RWPE2 (cell line): ENCODE data around the gene KRT83.
"Not testable (repeated sequence)": the region's sequence is repeated elsewhere in the genome, so short reads cannot be mapped to it uniquely, and the experiment has no call there.

Source experiments
- ATAC-seq: fragments of 200-7000 bp; cut with Tn5 transposase; 3 replicates; pipeline ENCODE4 v1.9.1; 2021; ENCODE audit warnings: low read depth
- DNase-seq: peaks from one replicate; pipeline ENCODE4 v3.0.0-alpha.2; 2020; ENCODE audit warnings: low spot score
- H3K27ac ChIP-seq: fragments of 450-650 bp; 2 replicates; pipeline ENCODE4 v1.5.1; 2017; ENCODE audit warnings: mild to moderate bottlenecking; ENCODE audit not compliant: poor library complexity, severe bottlenecking
- H3K27me3 ChIP-seq: fragments of 250-450 bp; sonication (Bioruptor Pico); 2 replicates; pipeline ENCODE4 v1.5.1; 2021; ENCODE audit warnings: mild to moderate bottlenecking, moderate library complexity; ENCODE audit not compliant: insufficient read depth, poor library complexity, severe bottlenecking
- H3K36me3 ChIP-seq: fragments of 250-450 bp; sonication (Bioruptor Pico); 2 replicates; pipeline ENCODE4 v1.5.1; 2020; ENCODE audit warnings: low read depth, mild to moderate bottlenecking, moderate library complexity
- H3K4me1 ChIP-seq: fragments of 250-450 bp; sonication (Bioruptor Pico); 2 replicates; pipeline ENCODE4 v1.5.1; 2021; ENCODE audit warnings: mild to moderate bottlenecking, moderate library complexity; ENCODE audit not compliant: insufficient read depth, poor library complexity, severe bottlenecking
- H3K4me3 ChIP-seq: fragments of 250-450 bp; sonication (Bioruptor Pico); 2 replicates; pipeline ENCODE4 v1.5.1; 2021; ENCODE audit warnings: mild to moderate bottlenecking, moderate library complexity; ENCODE audit not compliant: severe bottlenecking
- H3K9me3 ChIP-seq: fragments of 250-450 bp; sonication (Bioruptor Pico); 2 replicates; pipeline ENCODE4 v1.5.1; 2021; ENCODE audit warnings: mild to moderate bottlenecking, moderate library complexity; ENCODE audit not compliant: severe bottlenecking
- CTCF ChIP-seq: fragments of 450-650 bp; IDR thresholded peaks from one replicate; pipeline ENCODE4 v1.5.1; 2017; ENCODE audit warnings: mild to moderate bottlenecking, moderate library complexity; ENCODE audit not compliant: poor library complexity, severe bottlenecking

The KRT83 gene

GRCh38 chr12:52286857-52287785 is 34.1 kb downstream of the KRT83 start:
- Histone ChIP-seq H3K27ac (peak overlapping the region; percentile 99), H3K4me1 (peaks cover 23% of the 10 kb centered on the region), H3K4me3 (peak overlapping the region; percentile 15)
- not testable (repeated sequence) for H3K9me3 ChIP-seq, H3K36me3 ChIP-seq, H3K27me3 ChIP-seq, ATAC-seq, DNase-seq
- TF ChIP-seq CTCF = peak; percentile 24

- no peak for DNase-seq
- Histone ChIP-seq H3K36me3 (no peaks in the 10 kb centered on the region), H3K27ac (peak overlapping the region; percentile 99), H3K9me3 (no peaks in the 10 kb centered on the region), H3K4me3 (peak overlapping the region; percentile 15), H3K4me1 (peaks cover 32% of the 10 kb centered on the region), H3K27me3 (no peaks in the 10 kb centered on the region)
- ATAC-seq = no peak
- no peak for TF ChIP-seq CTCF
These were observed 35.2 kb downstream of the KRT83 start for GRCh38 chr12:52285851-52286530.

GRCh38 chr12:52285172-52285745 is 35.9 kb downstream of the KRT83 start:
- ATAC-seq (peak; percentile 23), DNase-seq (no peak)
- TF ChIP-seq CTCF = peak; percentile 21
- Histone ChIP-seq H3K27ac (peak overlapping the region; percentile 99), H3K9me3 (no peaks in the 10 kb centered on the region), H3K27me3 (no peaks in the 10 kb centered on the region), H3K36me3 (no peaks in the 10 kb centered on the region), H3K4me1 (peaks cover 38% of the 10 kb centered on the region), H3K4me3 (no peak overlapping the region)

GRCh38 chr12:52284562-52285171 is 36.5 kb downstream of the KRT83 start:
- ATAC-seq = no peak
- no peak for DNase-seq
- H3K27ac ChIP-seq = peak overlapping the region; percentile 99
- H3K9me3 ChIP-seq = no peaks in the 10 kb centered on the region
- no peak for TF ChIP-seq CTCF
- peaks cover 43% of the 10 kb centered on the region for H3K4me1 ChIP-seq
- H3K27me3 ChIP-seq = no peaks in the 10 kb centered on the region
- H3K4me3 ChIP-seq = no peak overlapping the region
- H3K36me3 ChIP-seq = no peaks in the 10 kb centered on the region
